NCI-H146 treated with DMSO at 0.1 percent for 48 hours (cell line): Measurements from ENCODE around the gene PMEPA1.

Experiments used
- DNase-seq: peaks from one replicate; lab custom pipeline; 2025; ENCODE audit not compliant: unreplicated experiment; lab: John Stamatoyannopoulos, UW

The PMEPA1 gene

DNA sequence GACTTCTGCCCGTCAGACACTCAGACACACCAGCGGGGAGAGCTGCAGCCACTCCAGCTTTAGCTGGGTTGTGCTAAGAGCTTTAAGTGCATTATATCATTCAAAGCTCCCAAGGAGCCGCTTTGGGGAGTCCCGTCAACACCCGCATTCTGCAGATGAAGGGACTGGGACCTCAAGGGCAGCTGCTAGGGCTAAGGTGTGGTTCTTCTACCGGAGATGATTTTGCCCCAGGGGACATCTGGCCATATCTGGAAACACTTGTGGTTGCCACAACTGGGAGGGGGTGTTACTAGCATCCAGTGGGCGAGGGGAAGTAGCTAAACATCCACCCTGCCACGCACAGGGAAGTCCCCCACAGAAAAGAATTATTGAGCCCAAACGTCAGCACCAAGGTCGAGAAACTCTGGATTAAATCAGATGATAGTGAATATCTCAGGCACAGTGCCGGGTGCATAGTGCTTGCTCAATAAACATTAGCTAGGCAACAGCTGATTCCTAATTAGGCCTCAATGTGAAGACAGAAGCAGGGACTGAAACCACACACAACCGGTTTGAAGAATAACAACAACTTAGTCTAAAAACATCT is 29.6 kb downstream of the PMEPA1 start:
- DNase-seq: no peak

DNA sequence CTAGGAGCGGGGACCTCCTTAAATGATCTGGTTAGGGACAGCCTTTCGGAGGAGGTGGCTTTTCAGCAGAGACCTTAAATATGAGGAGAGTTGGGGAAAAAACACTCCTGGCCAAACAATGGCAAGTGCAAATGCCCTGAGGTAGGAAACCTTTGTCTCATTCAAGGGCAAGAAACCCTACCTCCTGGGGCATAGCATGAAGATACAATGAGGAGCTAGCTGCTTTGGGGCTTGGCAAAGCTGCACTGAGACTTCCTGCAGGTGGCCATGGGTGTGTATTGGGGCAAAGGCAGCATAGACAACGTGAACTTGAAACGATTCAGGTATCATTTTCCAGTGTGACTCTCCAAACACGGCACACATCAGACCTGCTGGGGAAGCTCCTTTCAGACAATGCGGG is 30.7 kb downstream of the PMEPA1 start:
- DNase-seq: no peak

DNA sequence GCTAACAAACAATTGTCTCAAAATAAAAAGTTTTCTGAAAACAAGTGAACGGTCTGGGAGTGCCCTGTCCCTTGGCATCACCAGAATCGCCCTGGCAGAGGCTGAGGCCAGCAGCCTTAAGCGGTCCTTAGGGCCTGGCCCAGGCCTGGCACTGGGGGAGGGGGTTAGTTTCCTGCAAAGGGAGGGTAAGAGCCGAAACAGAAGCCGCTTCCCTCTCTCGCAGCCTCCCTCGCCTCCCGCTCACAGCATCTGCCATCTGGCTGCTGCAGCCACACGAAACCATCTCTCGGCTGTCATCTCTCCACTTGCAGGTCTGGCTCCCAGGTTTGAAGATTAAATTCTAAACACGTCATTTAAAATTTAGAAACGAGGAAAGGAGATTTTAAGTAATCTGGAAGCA is 31.5 kb downstream of the PMEPA1 start:
- DNase-seq: no peak

DNA sequence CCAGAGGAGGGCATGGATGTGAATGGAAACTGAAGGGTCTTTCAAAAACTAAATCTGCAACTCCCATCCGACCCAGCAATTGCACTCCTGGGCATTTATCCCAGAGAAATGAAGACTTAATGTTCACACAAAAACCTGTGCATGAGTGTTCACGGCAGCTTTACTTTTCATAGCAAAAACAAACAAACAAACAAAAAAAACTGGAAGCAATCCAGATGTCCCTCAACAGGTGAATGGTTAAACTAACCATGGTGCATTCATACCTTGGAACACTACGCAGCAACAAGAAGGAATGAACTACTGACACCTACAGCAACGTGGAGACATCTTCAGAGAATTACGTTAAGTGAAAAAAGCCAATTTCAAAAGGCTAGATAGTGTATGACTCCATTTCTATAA is 32.2 kb downstream of the PMEPA1 start:
- no peak for DNase-seq

DNA sequence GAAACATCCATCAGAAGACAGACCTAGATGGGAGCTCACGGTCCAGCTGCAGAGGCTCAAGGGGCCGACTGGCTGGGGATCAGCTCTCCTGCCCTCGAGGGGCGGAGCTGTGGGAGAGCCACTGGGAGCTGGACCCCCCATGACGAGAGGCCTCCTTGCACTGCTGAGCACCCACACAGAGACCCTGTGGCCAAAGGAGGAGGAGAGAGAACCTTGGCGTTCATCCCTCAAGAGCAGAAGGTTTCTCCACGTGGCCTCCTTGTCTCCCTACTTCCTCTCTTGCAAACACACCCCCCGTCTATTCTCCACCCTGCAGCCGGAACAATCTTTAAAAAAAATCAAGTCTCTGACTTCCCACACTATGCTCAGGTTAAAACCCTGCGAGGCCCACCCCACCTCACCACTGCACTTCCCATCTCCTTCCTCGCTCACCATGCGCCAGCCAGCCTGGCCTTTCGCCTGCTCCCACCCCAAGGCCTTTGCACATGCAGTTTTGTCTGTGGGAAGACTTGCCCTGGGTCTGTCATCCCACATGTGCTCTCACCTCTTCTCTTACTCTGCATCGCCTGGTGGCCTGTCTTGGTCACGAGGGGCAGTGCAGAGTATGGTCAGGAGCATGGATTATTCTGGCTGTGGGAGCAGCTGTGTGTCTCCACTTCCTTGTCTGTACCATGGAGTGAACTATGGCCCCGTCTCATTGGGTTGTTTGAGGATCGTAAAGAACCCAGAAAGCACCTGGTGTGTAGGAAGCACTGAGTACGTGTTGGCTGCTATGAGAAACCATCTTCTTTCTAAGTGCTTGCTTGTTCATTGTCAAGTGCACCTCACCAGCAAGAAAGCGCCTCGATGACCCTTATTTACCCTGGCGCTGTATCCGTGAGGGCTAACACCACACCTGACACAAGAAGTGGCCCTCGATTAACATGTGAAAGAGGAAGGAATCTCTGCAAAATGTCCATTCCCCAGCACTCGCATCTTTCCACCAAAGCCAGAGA is 32.9 kb downstream of the PMEPA1 start:
- no peak for DNase-seq

DNA sequence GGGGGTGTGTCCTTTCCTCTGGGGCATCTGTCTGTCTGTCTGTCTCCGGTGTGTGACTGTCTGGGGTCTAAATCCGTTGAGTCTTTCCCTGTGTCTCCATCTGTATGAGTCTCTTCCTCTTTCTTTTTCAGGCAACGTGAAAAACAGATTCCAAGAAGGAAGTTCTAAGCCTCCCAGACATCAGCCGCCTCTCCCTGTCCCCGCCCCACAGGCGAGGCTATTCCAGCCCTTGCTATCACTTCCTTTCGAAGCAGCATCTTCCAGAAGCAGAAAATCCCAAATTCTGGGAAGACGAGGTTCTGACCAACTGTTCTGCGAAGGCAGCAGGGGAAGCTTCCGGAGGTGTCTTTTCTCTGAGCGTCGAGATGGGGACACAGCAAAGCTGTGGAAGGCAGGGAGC is 34.0 kb downstream of the PMEPA1 start:
- DNase-seq: no peak

DNA sequence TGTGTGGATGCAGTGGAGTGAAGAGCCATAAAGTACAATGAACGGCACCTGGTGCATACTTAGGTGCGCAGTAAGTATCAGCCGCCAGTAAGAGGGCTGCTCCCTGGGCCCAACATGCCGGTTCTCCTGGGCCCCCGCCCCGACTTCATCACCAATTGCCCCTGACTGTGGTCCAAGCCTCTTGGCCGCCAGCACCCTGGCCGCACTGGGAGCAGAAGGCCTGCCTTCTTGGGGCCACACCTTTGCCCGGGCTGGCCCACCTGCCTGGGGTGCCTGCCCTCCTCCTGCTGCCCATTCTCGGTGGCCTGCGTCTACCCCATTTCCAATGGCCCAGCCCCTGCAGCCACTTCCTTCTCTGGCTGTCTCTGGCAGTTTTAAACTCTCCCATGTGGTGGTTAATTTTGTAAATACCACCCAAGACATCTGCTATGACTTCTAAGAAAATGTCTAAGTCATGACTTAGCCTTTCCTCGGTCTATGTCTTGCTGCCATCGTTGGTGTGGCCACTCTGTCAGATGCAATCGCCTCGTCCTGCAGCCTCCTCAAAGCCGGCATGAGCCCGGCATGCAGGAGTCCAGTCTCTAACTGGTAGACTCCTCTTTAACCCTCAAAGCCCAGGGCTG is 36.8 kb downstream of the PMEPA1 start:
- DNase-seq: no peak

DNA sequence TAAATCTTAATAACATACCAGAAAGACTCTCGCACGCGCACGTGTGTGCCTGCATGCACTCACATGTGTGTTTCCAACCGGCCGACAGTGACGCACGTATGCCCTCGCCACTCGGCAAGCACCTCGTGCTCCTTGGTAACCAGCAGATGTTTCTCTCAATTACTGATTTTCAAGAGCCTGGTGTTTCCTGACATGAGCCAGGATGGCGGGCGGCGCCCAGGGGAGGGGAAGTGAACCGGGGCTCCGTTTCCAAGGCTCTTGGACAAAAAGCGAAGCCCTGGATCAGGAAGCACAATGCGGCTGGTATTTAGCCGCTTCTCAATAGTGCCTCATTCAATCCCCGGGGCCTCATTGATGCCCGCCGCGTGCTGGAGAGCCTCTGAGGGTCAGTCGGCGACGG is 37.7 kb downstream of the PMEPA1 start:
- no peak for DNase-seq

DNA sequence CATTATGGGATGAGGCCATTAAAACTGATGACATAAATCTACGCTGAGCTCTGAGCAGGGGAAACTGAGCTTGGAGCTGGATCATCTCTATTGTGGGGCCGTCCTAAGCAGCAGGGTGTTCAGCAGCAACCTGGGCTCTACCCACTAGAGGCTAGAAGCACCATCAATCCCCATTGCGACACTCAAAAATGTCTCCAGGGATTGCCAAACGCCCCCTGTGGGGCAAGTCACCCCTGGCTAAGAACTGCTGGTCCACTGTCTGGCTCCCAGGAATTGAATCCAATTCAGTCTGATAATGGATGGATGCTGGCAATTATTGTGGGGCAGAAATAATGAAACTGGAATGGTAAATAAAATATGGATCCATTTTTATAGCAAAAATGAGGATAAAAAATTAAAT is 38.2 kb downstream of the PMEPA1 start:
- no peak for DNase-seq

DNA sequence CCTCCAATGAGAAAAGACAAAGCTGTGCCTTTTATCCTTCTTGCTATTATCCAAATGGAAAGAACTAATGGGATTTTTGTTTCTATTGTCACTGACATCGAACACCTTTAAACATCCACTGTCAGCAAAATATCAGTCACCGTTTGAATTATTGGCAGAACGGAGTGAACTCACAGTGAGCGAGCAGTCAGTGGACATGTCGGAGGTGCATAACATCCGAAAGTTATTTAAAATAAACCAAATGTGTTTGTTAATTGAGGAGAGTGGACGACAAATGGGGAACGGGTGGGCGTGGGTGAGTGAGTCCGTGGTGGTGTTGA is 38.8 kb downstream of the PMEPA1 start:
- DNase-seq: no peak

DNA sequence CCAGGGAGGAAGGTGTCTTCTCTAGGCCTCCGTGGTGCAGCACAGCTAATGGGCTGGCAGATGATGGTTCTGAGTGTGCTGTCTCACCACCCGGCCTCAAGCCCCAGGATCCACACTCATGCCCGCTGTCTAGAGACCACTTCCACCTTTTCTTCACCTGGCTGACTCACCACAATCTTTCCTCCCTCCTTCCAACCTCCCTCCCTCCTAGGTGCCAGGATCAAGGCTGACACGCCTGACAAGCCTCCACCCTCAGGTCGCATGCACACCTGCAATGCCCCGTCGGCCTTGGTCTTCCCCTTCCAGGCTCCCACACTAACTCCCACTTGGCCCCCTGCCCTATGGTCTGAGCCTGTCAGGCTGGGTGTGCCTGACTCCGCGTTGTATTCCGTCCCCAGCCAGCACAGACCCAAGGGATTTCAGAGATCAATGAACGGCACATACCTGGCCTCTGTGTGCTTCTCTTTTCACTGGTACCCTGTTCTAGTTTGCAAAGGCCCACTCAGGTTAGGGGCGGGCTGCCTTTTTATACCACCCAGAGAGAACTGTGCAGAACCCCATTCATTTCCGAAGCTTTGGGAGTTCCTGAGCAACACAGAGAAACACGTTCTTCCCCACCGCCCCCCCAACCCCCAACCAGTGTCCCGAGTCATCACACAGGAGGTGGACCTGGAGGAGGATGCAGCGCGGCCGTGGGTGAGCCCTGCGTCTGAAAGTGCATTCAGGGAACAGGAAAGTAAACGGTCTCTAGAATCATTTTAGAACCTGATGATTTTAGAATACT is 39.3 kb downstream of the PMEPA1 start:
- DNase-seq: no peak

DNA sequence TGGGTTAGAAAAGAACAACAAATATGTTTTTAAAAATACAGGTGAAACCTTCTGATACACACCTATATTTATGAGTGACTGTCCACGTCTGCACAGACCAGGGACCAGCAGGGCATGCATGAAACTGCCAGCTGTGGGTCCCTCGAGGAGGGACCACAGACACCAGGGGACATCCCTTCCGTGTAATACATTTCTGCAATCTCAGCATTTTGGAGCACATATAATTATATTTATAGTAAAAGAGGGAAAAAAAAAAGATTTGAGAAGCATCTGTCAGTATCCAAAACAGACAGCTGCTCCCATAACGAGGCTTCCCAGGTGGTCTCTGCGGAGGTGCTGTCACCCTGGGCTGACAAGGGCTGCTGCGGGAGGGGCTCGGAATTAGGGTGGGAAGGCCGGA is 40.2 kb downstream of the PMEPA1 start:
- no peak for DNase-seq

DNA sequence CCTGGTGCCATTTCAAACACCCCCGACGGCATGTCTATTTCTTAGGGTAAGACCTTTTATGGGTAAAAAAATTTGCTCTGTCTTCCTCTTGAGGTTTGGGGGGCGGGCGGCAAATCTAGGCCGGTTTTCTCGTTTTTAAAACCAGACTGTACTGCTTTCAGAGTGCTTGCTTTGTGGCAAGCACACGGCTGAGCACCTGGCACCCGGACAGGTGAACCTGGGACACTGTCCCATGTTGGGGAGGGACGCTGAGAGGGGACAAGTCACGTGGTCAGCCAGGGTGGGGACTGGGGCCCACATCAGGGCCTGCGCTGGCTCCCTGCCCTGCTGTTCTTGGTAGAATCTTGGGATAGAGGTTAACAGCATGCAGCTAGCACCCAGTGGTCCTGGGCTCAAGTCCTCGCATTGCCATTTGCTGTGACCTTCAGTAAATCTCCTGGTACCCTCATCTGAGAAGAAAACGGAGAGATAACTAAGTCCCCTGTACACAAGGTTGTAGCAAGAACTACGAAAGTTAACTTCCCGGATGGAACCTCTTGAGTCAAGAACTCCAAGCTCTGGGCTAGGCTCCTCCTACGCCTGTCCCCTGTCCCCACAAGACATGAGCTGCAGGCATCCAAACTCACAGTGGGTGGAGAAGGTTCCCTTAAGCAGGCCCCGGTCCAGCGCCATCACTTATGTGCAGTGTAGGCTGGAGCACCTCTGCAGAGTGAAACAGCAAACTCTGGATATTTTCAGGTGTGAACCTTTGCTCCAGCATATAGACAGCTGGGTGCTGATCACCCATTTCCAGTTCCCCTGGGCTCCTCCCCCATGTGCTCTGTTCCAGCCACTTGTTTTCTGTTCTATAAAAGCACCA is 41.7 kb downstream of the PMEPA1 start:
- DNase-seq: no peak

DNA sequence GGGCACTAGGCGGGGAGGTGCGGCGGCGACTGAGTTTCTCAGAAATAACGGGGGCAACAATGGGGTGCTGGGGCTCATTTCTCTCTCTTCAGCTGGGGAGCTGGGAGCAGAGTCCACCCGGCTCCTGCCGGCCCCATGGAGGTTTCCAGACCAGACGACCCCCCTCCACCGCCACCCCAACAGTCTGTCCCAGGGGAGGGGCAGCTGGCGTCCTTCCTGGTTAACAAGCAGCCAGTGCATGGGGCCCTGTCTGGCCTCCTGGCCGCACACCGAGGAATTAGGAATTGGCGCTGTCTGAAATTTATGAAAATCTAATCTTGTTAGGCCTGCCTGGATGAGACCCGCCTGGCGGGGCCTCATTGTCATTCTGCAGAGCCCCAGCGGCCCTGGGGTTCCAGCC is 42.4 kb downstream of the PMEPA1 start:
- DNase-seq: no peak

DNA sequence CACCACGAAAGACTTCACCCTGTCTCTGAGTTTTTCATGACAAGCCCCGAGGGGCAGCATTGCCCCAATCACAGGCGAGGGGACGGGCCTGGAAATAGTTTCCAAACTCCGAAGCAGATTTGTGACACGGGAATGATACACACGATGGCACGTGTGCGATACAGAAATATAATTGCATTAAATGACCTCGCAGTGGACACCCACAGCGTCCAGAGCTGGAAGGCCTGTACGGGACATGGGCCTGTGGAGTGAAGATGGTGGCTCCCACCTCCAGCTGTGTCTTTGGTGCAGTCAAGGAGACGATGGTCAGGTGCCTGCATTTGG is 43.0 kb downstream of the PMEPA1 start:
- no peak for DNase-seq

DNA sequence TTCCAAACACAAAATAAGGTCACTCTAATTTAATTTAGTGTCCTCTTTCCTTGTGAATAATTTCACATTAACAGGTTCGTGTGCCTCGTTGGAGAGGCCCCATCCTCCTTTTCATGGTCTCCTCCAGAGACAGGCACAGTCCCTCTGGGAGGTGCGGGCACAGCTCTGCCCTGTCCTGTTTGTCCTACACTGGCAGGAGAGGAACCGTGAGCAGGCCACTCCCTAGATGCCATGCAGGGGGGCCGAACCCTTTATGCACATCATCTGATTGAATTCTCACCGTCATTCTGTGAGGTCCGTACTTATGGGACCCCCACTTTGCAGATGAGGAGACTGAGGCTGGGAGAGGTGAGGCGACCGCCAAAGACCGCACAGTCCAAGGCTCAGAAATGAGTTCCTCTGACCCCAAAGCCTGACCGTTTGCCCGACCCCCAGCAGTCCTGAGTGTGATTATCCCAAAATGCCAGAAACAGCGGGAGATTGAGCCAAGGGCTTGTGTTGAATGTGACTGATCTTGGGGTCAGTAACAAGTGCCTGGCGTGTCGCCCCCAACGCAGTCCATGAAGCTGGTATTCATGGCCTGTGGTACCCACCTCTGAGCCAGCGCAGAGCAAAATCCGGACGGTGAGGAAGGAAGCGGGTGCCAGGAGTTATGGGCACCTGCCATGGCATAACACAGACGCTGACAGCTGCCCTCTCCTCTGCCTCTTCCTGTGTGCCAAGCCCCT is 43.5 kb downstream of the PMEPA1 start:
- no peak for DNase-seq

DNA sequence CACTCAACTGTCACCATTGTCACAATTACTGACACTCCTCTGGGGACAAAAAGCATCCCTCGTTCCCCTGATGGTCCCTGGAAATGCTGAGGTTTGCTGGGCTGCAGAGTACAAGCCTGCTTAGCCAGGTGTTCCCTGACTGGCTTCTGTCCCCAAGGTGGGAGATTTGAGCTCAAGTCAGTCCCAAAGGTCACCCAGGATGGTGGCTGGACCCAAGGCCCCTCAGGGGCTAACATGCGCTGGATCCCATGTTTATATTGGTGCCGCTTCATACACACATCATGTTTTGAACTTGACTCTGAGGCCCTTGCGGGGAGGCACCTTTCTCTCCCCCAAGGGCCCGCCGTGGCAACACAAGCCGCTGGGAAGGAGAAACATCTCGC is 44.2 kb downstream of the PMEPA1 start:
- DNase-seq: no peak

DNA sequence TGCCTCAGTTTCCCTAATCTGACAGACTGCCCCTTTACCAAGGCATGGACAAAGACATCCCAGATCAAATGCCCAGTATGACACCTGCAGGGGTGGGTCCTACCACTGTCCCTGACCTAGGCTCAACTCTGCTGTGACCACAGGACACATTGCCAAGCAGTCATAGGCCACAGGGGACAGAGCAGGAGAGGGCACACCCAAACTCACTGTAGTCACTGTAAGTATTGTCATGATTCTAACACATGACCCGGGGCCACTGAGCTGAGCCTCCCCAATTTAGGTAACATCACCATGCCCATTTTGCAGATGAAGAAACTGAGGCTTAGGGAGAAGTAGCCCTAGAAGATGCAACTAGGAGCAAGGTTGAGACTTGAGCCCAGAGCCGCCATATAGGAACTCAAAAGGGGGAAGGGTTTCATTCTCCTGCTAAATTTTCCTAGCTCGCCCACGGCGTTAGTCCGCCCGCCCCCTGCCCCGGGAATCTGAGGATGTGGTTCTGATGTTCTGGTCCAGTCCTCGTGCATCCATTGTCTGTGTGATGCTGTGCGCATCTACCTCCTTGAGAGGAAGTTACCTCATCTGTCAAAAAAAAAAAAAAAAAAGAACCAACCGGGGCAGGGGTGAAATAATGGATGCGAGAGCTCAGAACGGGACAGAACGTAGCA is 44.8 kb downstream of the PMEPA1 start:
- no peak for DNase-seq

DNA sequence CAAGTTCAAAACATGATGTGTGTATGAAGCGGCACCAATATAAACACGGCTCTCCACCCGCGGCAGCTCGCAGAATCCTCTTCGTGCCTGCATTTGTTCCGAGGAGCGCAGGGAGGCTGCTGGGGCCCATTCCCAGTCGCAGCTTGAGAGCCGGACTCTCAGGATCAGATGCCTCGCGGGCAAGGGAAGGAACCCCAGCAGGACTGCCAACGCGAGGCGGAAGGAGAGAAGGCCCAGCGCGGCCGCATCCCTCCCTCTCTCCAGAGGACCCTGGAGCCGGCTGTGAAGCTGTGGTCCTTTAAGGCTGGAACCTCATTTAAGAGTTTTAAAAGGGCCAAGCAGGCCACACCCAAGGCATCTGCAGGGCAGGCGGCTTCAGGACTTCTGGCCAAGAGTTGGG is 45.3 kb downstream of the PMEPA1 start:
- DNase-seq: no peak
